GM20000 (cell line): ENCODE results near the gene MAPK8IP3.

Experiments used
- DNase-seq: peaks from one replicate; pipeline ENCODE4 v3.0.0; 2012; ENCODE audit warnings: low spot score
- TF ChIP-seq, protein P1 (sequence below): IDR thresholded peaks from 2 replicates; pipeline ENCODE4 v1.5.1; 2012; ENCODE audit warnings: mild to moderate bottlenecking, control low read depth; ENCODE audit errors: extremely low read depth, missing control alignments

MAPK8IP3 gene, protein sequence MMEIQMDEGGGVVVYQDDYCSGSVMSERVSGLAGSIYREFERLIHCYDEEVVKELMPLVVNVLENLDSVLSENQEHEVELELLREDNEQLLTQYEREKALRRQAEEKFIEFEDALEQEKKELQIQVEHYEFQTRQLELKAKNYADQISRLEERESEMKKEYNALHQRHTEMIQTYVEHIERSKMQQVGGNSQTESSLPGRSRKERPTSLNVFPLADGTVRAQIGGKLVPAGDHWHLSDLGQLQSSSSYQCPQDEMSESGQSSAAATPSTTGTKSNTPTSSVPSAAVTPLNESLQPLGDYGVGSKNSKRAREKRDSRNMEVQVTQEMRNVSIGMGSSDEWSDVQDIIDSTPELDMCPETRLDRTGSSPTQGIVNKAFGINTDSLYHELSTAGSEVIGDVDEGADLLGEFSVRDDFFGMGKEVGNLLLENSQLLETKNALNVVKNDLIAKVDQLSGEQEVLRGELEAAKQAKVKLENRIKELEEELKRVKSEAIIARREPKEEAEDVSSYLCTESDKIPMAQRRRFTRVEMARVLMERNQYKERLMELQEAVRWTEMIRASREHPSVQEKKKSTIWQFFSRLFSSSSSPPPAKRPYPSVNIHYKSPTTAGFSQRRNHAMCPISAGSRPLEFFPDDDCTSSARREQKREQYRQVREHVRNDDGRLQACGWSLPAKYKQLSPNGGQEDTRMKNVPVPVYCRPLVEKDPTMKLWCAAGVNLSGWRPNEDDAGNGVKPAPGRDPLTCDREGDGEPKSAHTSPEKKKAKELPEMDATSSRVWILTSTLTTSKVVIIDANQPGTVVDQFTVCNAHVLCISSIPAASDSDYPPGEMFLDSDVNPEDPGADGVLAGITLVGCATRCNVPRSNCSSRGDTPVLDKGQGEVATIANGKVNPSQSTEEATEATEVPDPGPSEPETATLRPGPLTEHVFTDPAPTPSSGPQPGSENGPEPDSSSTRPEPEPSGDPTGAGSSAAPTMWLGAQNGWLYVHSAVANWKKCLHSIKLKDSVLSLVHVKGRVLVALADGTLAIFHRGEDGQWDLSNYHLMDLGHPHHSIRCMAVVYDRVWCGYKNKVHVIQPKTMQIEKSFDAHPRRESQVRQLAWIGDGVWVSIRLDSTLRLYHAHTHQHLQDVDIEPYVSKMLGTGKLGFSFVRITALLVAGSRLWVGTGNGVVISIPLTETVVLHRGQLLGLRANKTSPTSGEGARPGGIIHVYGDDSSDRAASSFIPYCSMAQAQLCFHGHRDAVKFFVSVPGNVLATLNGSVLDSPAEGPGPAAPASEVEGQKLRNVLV (N-terminal part only)

DNA sequence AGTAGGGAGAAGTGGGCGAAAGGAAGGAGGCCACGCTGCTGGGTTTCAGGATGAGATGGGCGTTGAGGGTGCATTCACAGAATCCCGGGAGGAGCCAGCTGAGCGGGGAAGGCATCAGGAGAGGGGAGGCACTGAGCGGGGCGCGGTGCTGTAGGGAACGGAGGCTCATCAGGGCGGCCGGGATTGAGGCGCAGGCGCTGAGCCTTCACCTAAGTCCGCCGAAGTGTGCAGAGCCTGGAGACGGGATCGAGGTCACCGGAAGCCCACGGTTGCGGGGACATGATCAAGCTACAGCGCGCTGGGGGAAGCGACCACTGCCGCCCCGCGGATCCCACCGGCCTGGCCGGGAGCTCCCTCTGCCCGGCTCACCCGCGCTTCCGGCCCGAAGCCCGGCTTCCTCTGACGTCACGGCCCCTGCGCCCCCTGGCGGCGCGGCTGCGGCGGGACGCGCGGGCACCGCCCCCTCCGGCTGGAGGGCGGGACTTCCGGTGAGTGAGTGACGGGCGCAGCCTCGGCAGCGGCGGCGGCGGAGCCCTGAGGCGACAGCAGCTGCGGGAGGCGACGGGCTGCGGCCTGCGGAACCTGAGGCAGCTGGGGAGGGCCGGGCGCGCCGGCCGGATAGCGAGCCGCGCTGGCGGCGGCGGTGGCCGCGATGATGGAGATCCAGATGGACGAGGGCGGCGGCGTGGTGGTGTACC lies at the start of gene MAPK8IP3:
Gene MAPK8IP3, plus strand, starts transcription at position 508 of the 698 bp plus-strand sequence. Its CDS starts 145 bp downstream, at position 653.
- TF ChIP-seq, protein P1, sequence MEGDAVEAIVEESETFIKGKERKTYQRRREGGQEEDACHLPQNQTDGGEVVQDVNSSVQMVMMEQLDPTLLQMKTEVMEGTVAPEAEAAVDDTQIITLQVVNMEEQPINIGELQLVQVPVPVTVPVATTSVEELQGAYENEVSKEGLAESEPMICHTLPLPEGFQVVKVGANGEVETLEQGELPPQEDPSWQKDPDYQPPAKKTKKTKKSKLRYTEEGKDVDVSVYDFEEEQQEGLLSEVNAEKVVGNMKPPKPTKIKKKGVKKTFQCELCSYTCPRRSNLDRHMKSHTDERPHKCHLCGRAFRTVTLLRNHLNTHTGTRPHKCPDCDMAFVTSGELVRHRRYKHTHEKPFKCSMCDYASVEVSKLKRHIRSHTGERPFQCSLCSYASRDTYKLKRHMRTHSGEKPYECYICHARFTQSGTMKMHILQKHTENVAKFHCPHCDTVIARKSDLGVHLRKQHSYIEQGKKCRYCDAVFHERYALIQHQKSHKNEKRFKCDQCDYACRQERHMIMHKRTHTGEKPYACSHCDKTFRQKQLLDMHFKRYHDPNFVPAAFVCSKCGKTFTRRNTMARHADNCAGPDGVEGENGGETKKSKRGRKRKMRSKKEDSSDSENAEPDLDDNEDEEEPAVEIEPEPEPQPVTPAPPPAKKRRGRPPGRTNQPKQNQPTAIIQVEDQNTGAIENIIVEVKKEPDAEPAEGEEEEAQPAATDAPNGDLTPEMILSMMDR = peak; percentile 92
- DNase-seq = peak; percentile 100

DNA sequence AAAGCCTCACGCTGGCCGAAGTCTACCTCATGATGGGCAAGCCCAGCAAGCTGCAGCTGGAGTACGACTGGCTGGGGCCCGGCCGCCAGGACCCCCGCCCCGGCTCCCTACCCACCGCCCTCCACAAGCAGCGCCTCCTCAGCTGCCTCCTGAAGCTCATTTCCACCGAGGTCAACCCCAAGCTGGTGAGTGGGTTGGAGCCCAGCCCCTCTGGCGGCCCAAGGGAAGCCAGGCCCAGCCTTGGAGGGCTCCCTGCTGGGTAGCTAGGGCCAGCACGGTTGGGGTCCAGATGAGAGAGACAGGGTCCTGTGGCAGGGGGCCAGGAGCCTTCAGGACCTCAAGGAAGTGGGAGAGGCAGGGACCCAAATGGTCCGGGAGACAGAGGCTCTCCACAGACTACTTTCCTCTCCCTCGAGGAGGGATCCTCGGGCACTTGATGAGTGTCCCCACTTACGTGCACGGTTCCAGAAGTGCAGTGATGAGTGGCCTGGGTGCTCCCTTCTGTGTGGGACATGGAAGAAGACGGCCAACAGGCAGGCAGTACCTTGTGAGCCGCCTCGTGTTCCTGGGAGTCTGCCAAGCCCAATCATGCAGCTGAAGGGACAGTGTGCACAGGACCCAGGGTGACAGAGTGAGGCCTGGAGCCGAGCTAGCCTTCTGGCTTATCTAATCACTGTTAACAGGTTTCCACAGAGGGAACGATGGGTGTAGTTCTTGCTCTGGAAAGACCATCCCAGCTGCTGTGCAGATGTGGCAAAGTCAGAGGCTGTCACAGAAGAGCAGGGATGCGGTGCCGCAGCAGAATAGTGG lies 49.0 kb upstream of the MAPK8IP3 start:
- DNase-seq = no peak
- TF ChIP-seq, protein P1 = no peak

DNA sequence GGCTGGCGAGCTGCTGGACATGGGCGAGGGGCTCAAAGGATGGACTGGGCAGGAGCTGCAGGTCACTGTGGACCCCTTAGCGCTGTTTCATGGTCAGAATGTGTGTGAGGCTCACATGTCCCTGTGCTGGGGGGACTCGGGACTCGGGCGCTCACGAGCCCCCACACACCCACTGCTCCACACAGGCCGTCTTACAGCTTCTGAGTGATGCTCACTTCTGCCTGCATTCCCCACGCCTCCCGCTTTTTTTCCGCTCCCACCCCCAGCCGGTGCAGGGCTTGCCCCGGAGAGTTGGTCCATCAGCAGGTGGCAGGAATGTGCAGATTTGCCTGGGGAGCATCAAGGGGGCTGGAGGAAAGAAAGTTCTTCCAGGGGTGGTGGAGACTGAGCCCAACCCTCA lies 48.2 kb upstream of the MAPK8IP3 start:
- TF ChIP-seq, protein P1 = no peak
- DNase-seq = no peak

DNA sequence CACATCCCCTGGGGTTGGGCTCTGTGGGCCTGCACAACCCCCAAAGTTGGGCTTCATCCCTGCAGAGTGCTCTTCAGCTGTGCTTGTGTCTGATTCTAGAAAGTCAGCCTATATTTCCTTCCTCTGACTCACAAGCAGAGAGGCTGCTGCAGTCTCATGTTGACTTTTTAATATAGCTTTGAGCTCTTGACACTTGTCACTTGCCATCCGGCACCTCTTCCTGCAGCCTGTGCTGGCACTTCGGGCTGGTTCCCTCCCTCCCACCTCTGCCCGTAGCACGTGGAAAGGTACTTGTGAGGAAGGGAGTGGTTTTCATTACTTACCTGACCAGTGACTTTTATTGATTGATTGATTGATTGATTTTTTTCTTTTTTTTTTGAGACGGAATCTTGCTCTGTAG lies 47.0 kb upstream of the MAPK8IP3 start:
- TF ChIP-seq, protein P1 = no peak
- DNase-seq = no peak

DNA sequence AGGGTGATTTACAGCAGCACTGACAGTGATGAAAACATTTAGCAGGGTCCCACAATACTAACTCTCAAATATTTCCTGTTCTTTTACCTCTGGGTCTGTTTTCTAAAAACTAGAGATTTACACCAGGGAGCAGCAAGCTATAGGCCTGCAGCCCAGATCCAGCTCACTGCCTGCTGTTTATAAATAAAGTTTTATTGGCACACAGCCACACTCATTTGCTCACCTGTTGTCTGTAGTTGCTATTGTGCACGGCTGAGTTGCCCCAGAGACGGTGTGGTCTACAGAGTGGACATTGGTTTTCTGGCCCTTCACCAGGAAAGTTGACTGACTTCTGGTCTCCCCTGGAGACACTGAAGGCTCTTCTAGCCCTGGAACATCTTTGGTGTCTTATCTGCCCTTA lies 44.2 kb upstream of the MAPK8IP3 start:
- TF ChIP-seq, protein P1 = no peak
- DNase-seq = no peak

DNA sequence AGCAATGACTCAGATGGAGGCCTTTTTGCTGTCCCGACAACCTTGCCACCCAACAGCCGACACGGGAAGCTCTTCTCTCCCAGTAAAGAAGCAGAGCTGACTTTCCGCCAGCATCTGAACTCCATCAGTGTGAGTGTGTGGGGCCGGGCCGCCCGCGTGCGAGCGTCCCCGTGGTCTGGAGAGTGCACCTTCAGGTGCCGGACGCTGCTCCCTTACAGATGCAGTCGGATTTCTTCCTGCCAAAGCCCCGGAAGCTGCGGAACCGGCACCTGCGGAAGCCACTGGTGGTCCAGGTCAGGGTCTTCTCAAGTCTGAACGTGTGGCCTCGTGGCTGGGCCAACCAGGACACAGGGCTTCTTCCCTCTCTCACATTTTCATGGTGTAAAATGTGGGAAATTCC lies 43.5 kb upstream of the MAPK8IP3 start:
- TF ChIP-seq, protein P1 = no peak
- no peak for DNase-seq
